HepG2 (cell line): ENCODE results near the gene MEIOC. TPM values are rescaled to one million over a fixed set of nuclear protein-coding genes. Genes with fewer than 3 reads are reported as not detected.

ENCODE experiments used
- ELK4 ChIP-seq: sonication (generic); formaldehyde crosslinking; IDR thresholded peaks from 2 replicates; pipeline ENCODE4 v1.9.0; 2021; ENCODE audit warnings: missing genetic modification reagents, borderline replicate concordance
- GATAD2A ChIP-seq: IDR thresholded peaks from 2 replicates; pipeline ENCODE4 v1.6.1; 2016
- JUNB ChIP-seq: sonication (generic); formaldehyde crosslinking; IDR thresholded peaks from 2 replicates; pipeline ENCODE4 v1.8.0; 2022; ENCODE audit warnings: missing genetic modification reagents, mild to moderate bottlenecking, borderline replicate concordance
- NR1H2 ChIP-seq: sonication (generic); formaldehyde crosslinking; IDR thresholded peaks from 2 replicates; pipeline ENCODE4 v1.8.1; 2022; ENCODE audit warnings: low read depth, missing genetic modification reagents, borderline replicate concordance
- SKI ChIP-seq: fragments of 450-650 bp; IDR thresholded peaks from one replicate; pipeline ENCODE4 v1.6.1; 2018; ENCODE audit warnings: mild to moderate bottlenecking; ENCODE audit not compliant: partially characterized antibody
- ZMAT5 ChIP-seq: sonication (generic); formaldehyde crosslinking; IDR thresholded peaks from 2 replicates; pipeline ENCODE4 v1.5.0; 2020; ENCODE audit warnings: mild to moderate bottlenecking, low read depth, missing genetic modification reagents, borderline replicate concordance
- ZNF20 ChIP-seq: sonication (generic); formaldehyde crosslinking; IDR thresholded peaks from 2 replicates; pipeline ENCODE4 v1.4.0; 2020; ENCODE audit warnings: mild to moderate bottlenecking, moderate library complexity, missing genetic modification reagents
- ZNF382 ChIP-seq: sonication (generic); formaldehyde crosslinking; IDR thresholded peaks from 2 replicates; pipeline ENCODE4 v1.5.0; 2020; ENCODE audit warnings: missing genetic modification reagents, mild to moderate bottlenecking, borderline replicate concordance
- ZNF773 ChIP-seq: sonication (generic); formaldehyde crosslinking; IDR thresholded peaks from 2 replicates; pipeline ENCODE4 v1.4.0; 2020; ENCODE audit warnings: missing genetic modification reagents, borderline replicate concordance
- ZNF883 ChIP-seq: sonication (generic); formaldehyde crosslinking; IDR thresholded peaks from 2 replicates; pipeline ENCODE4 v1.5.1; 2020; ENCODE audit warnings: mild to moderate bottlenecking, missing genetic modification reagents; ENCODE audit errors: not compliant biosample characterization
- polyA plus RNA-seq, 8 experiments: library from polyadenylated mRNA; depleted of rRNA in 3 of 8; stranded (reverse) in 7 of 8; unstranded in 1 of 8; fragments of >200 nt; fragmentation: Illumina TruSeq in 4 of 8; extraction: Trizol in 4 of 8; gene quantifications; 2 replicates each; pipeline versions ENCODE4 v1.2.1 to v1.2.3, GENCODE V29; 2011 to 2016; ENCODE audit warnings: low read depth in 4 of 8, missing spikeins in 1 of 8, mixed read lengths in 1 of 8; ENCODE audit not compliant: insufficient read depth in 1 of 8
- total RNA-seq, 5 experiments: library from RNA; depleted of rRNA; stranded (reverse); fragments of >200 nt; fragmentation: Illumina TruSeq; extraction: Trizol; gene quantifications; 2 replicates each; pipeline ENCODE4 v1.2.3, GENCODE V29; 2016; ENCODE audit warnings: low read depth in 1 of 5
- TF ChIP-seq, protein P1 (sequence below): sonication (generic); formaldehyde crosslinking; IDR thresholded peaks from one replicate; pipeline ENCODE4 v1.5.1; 2020; ENCODE audit warnings: mild to moderate bottlenecking, missing genetic modification reagents; ENCODE audit errors: not compliant biosample characterization
- TF ChIP-seq, protein P2 (sequence below): sonication (generic); formaldehyde crosslinking; IDR thresholded peaks from 2 replicates; pipeline ENCODE4 v1.5.1; 2020; ENCODE audit warnings: mild to moderate bottlenecking, missing genetic modification reagents, borderline replicate concordance

Gene MEIOC
- total and polyA plus RNA-seq, 2 of the 13 experiments (the other 11 are each of a cell fraction or from before 2014, with no cell fraction given) = 0.04 to 0.15 TPM

- TF ChIP-seq, protein P1, sequence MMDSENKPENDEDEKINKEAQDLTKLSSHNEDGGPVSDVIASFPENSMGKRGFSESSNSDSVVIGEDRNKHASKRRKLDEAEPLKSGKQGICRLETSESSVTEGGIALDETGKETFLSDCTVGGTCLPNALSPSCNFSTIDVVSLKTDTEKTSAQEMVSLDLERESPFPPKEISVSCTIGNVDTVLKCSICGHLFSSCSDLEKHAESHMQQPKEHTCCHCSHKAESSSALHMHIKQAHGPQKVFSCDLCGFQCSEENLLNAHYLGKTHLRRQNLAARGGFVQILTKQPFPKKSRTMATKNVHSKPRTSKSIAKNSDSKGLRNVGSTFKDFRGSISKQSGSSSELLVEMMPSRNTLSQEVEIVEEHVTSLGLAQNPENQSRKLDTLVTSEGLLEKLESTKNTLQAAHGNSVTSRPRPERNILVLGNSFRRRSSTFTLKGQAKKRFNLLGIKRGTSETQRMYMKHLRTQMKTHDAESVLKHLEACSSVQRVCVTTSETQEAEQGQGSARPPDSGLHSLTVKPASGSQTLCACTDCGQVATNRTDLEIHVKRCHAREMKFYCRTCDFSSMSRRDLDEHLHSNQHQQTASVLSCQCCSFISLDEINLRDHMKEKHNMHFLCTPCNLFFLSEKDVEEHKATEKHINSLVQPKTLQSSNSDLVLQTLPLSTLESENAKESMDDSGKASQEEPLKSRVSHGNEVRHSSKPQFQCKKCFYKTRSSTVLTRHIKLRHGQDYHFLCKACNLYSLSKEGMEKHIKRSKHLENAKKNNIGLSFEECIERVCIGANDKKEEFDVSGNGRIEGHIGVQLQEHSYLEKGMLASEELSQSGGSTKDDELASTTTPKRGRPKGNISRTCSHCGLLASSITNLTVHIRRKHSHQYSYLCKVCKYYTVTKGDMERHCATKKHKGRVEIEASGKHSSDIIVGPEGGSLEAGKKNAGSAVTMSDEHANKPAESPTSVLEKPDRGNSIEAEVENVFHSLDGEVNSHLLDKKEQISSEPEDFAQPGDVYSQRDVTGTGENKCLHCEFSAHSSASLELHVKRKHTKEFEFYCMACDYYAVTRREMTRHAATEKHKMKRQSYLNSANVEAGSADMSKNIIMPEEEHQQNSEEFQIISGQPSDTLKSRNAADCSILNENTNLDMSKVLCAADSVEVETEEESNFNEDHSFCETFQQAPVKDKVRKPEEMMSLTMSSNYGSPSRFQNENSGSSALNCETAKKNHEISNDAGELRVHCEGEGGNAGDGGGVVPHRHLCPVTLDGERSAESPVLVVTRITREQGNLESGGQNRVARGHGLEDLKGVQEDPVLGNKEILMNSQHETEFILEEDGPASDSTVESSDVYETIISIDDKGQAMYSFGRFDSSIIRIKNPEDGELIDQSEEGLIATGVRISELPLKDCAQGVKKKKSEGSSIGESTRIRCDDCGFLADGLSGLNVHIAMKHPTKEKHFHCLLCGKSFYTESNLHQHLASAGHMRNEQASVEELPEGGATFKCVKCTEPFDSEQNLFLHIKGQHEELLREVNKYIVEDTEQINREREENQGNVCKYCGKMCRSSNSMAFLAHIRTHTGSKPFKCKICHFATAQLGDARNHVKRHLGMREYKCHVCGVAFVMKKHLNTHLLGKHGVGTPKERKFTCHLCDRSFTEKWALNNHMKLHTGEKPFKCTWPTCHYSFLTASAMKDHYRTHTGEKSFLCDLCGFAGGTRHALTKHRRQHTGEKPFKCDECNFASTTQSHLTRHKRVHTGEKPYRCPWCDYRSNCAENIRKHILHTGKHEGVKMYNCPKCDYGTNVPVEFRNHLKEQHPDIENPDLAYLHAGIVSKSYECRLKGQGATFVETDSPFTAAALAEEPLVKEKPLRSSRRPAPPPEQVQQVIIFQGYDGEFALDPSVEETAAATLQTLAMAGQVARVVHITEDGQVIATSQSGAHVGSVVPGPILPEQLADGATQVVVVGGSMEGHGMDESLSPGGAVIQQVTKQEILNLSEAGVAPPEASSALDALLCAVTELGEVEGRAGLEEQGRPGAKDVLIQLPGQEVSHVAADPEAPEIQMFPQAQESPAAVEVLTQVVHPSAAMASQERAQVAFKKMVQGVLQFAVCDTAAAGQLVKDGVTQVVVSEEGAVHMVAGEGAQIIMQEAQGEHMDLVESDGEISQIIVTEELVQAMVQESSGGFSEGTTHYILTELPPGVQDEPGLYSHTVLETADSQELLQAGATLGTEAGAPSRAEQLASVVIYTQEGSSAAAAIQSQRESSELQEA (CRISPR knock-in tag) = peak; percentile 97
- TF ChIP-seq GATAD2A (CRISPR knock-in tag) (peak; percentile 83), ZNF883 (CRISPR knock-in tag) (peak; percentile 98), ZNF20 (CRISPR knock-in tag) (peak; percentile 95; the same call in 1 of the 2 replicates), ZNF382 (CRISPR knock-in tag) (no peak; the same call in 1 of the 2 replicates), ELK4 (no peak), ZMAT5 (no peak), JUNB (CRISPR knock-in tag) (no peak), ZNF773 (CRISPR knock-in tag) (no peak), NR1H2 (CRISPR knock-in tag) (no peak), SKI (peak; percentile 29)
- TF ChIP-seq, protein P2, sequence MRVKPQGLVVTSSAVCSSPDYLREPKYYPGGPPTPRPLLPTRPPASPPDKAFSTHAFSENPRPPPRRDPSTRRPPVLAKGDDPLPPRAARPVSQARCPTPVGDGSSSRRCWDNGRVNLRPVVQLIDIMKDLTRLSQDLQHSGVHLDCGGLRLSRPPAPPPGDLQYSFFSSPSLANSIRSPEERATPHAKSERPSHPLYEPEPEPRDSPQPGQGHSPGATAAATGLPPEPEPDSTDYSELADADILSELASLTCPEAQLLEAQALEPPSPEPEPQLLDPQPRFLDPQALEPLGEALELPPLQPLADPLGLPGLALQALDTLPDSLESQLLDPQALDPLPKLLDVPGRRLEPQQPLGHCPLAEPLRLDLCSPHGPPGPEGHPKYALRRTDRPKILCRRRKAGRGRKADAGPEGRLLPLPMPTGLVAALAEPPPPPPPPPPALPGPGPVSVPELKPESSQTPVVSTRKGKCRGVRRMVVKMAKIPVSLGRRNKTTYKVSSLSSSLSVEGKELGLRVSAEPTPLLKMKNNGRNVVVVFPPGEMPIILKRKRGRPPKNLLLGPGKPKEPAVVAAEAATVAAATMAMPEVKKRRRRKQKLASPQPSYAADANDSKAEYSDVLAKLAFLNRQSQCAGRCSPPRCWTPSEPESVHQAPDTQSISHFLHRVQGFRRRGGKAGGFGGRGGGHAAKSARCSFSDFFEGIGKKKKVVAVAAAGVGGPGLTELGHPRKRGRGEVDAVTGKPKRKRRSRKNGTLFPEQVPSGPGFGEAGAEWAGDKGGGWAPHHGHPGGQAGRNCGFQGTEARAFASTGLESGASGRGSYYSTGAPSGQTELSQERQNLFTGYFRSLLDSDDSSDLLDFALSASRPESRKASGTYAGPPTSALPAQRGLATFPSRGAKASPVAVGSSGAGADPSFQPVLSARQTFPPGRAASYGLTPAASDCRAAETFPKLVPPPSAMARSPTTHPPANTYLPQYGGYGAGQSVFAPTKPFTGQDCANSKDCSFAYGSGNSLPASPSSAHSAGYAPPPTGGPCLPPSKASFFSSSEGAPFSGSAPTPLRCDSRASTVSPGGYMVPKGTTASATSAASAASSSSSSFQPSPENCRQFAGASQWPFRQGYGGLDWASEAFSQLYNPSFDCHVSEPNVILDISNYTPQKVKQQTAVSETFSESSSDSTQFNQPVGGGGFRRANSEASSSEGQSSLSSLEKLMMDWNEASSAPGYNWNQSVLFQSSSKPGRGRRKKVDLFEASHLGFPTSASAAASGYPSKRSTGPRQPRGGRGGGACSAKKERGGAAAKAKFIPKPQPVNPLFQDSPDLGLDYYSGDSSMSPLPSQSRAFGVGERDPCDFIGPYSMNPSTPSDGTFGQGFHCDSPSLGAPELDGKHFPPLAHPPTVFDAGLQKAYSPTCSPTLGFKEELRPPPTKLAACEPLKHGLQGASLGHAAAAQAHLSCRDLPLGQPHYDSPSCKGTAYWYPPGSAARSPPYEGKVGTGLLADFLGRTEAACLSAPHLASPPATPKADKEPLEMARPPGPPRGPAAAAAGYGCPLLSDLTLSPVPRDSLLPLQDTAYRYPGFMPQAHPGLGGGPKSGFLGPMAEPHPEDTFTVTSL (CRISPR knock-in tag) = peak; percentile 52; the same call in 1 of the 2 replicates
Measured at GRCh38 chr17:44689477-44690217, 33.4 kb downstream of the MEIOC start, which contains the start of gene CCDC43 (continued).
